OCI-LY1 (cell line): ENCODE measurements around the gene ANKS1A.

Source experiments
- H2AFZ ChIP-seq: fragments of 200-600 bp; sonication (generic), shearing (Covaris generic); 2 replicates; pipeline ENCODE4 v1.6.0; 2014; ENCODE audit warnings: antibody characterized with exemption, mild to moderate bottlenecking, low read length
- H3F3A ChIP-seq: fragments of 200-600 bp; sonication (generic), shearing (Covaris generic); 2 replicates; pipeline ENCODE4 v1.6.0; 2014; ENCODE audit warnings: mild to moderate bottlenecking, antibody characterized with exemption, low read length, moderate library complexity; ENCODE audit not compliant: insufficient read depth
- H3K27ac ChIP-seq: fragments of 200-600 bp; sonication (generic); 2 replicates; pipeline ENCODE4 v1.5.1; 2014; ENCODE audit warnings: low read length, mixed run types, mild to moderate bottlenecking, low read depth; ENCODE audit not compliant: poor library complexity, severe bottlenecking
- H3K27me3 ChIP-seq: fragments of 200-600 bp; sonication (generic); 2 replicates; pipeline ENCODE4 v1.6.0; 2014; ENCODE audit warnings: antibody characterized with exemption, mild to moderate bottlenecking, low read length, moderate library complexity; ENCODE audit not compliant: insufficient read depth
- H3K36me3 ChIP-seq: fragments of 200-600 bp; sonication (generic); 2 replicates; pipeline ENCODE4 v1.6.1; 2014; ENCODE audit warnings: mild to moderate bottlenecking, antibody characterized with exemption, low read length, moderate library complexity, mixed read lengths; ENCODE audit not compliant: insufficient read depth
- H3K4me1 ChIP-seq: fragments of 200-600 bp; sonication (generic); 2 replicates; pipeline ENCODE4 v1.5.1; 2014; ENCODE audit warnings: mild to moderate bottlenecking, low read length, moderate library complexity; ENCODE audit not compliant: insufficient read depth, severe bottlenecking
- H3K4me2 ChIP-seq: fragments of 200-600 bp; sonication (generic), shearing (Covaris generic); 2 replicates; pipeline ENCODE4 v1.6.1; 2014; ENCODE audit warnings: low read length
- H3K4me3 ChIP-seq: fragments of 200-600 bp; sonication (generic); 2 replicates; pipeline ENCODE4 v1.5.1; 2014; ENCODE audit warnings: low read length, low read depth, mild to moderate bottlenecking, mixed read lengths; ENCODE audit not compliant: poor library complexity, severe bottlenecking
- H3K79me2 ChIP-seq: fragments of 200-600 bp; shearing (Covaris generic); 2 replicates; pipeline ENCODE4 v1.6.1; 2016; ENCODE audit warnings: mixed run types, low read length, mixed read lengths; ENCODE audit not compliant: insufficient read depth
- H3K9ac ChIP-seq: fragments of 200-600 bp; sonication (generic), shearing (Covaris generic); 2 replicates; pipeline ENCODE4 v1.6.1; 2014; ENCODE audit warnings: mild to moderate bottlenecking, low read length, mixed read lengths
- H3K9me2 ChIP-seq: fragments of 200-600 bp; sonication (generic), shearing (Covaris generic); 2 replicates; pipeline ENCODE4 v1.6.1; 2014; ENCODE audit warnings: low read depth, mild to moderate bottlenecking, low read length, mixed read lengths
- H3K9me3 ChIP-seq: fragments of 200-600 bp; shearing (Covaris generic); 2 replicates; pipeline ENCODE4 v1.6.1; 2014; ENCODE audit warnings: low read length, mixed read lengths
- H4K20me1 ChIP-seq: fragments of 200-600 bp; sonication (generic), shearing (Covaris generic); 2 replicates; pipeline ENCODE4 v1.6.0; 2016; ENCODE audit warnings: mild to moderate bottlenecking, low read length; ENCODE audit not compliant: insufficient read depth
- EZH2 ChIP-seq: fragments of 200-600 bp; sonication (generic), shearing (Covaris generic); IDR thresholded peaks from 2 replicates; pipeline ENCODE4 v1.8.0; 2017; ENCODE audit warnings: borderline replicate concordance, mixed run types, mild to moderate bottlenecking, antibody characterized with exemption, low read length, moderate library complexity, mixed read lengths
- TF ChIP-seq, protein P1 (sequence below): fragments of 200-600 bp; sonication (generic), shearing (Covaris generic); IDR thresholded peaks from 2 replicates; pipeline ENCODE4 v1.5.1; 2017; ENCODE audit warnings: mild to moderate bottlenecking, antibody characterized with exemption, low read length, moderate library complexity, mixed read lengths

Gene ANKS1A

DNA sequence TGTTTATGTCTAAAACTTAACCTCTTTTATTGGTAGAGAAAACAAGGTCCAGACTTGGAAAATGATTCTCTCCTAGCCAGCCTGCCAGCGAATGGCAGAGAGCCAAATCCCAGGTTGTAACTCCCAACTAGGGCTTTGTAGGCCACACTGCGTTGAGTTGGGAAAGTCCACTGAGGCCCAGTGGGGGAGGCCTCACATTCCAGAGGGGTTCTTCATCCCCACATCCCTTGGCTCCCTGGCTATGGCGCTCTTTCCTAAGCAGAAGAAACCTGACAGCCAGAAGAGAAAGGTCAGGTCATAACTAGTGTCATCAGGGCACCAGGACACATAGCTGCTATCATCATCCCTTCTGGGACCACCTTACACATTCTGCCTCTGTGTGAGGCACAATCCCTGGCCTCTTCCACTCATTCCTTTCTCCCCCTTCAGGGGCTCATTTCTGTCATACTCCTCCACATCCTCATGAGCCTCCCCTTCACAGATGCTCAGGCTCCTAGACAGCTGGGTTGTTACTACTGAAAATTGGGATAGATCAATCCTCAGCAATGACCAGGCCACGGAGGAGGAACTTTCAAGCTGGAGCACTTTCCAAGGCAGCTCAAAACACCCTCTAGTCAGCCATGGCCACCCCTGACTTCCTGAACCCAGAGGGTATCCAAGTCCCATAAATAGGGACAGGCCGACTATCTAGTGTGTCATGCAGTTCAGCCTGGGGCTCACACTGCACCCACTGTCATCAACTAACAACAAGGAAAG, 203.5 kb downstream of the ANKS1A start:
- Histone ChIP-seq H3K9me2 (no peaks in the 10 kb centered on the region), H3K79me2 (no peaks in the 10 kb centered on the region), H3K9ac (no peak overlapping the region), H2AFZ (no peak overlapping the region), H3F3A (no peaks in the 10 kb centered on the region), H3K27ac (no peak overlapping the region), H3K4me3 (no peak overlapping the region), H3K36me3 (no peaks in the 10 kb centered on the region), H3K9me3 (no peaks in the 10 kb centered on the region), H3K4me1 (no peaks in the 10 kb centered on the region), H4K20me1 (no peaks in the 10 kb centered on the region), H3K4me2 (no peak overlapping the region), H3K27me3 (no peaks in the 10 kb centered on the region)
- no peak for TF ChIP-seq EZH2
- TF ChIP-seq, protein P1, sequence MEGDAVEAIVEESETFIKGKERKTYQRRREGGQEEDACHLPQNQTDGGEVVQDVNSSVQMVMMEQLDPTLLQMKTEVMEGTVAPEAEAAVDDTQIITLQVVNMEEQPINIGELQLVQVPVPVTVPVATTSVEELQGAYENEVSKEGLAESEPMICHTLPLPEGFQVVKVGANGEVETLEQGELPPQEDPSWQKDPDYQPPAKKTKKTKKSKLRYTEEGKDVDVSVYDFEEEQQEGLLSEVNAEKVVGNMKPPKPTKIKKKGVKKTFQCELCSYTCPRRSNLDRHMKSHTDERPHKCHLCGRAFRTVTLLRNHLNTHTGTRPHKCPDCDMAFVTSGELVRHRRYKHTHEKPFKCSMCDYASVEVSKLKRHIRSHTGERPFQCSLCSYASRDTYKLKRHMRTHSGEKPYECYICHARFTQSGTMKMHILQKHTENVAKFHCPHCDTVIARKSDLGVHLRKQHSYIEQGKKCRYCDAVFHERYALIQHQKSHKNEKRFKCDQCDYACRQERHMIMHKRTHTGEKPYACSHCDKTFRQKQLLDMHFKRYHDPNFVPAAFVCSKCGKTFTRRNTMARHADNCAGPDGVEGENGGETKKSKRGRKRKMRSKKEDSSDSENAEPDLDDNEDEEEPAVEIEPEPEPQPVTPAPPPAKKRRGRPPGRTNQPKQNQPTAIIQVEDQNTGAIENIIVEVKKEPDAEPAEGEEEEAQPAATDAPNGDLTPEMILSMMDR = no peak

- no peaks in the 10 kb centered on the region for H3K79me2 ChIP-seq
- H3K4me3 ChIP-seq = no peak overlapping the region
- TF ChIP-seq EZH2 = no peak
- TF ChIP-seq, protein P1 = no peak
- H3K9me3 ChIP-seq = no peaks in the 10 kb centered on the region
- no peaks in the 10 kb centered on the region for H3K36me3 ChIP-seq
- H3K9me2 ChIP-seq = no peaks in the 10 kb centered on the region
- no peaks in the 10 kb centered on the region for H3K27me3 ChIP-seq
- no peaks in the 10 kb centered on the region for H3F3A ChIP-seq
- no peak overlapping the region for H3K9ac ChIP-seq
- H3K27ac ChIP-seq = no peak overlapping the region
- no peaks in the 10 kb centered on the region for H4K20me1 ChIP-seq
- no peak overlapping the region for H3K4me2 ChIP-seq
- H3K4me1 ChIP-seq = no peaks in the 10 kb centered on the region
- no peak overlapping the region for H2AFZ ChIP-seq
Measured at GRCh38 chr6:35093118-35093445, 204.0 kb downstream of the ANKS1A start.

DNA sequence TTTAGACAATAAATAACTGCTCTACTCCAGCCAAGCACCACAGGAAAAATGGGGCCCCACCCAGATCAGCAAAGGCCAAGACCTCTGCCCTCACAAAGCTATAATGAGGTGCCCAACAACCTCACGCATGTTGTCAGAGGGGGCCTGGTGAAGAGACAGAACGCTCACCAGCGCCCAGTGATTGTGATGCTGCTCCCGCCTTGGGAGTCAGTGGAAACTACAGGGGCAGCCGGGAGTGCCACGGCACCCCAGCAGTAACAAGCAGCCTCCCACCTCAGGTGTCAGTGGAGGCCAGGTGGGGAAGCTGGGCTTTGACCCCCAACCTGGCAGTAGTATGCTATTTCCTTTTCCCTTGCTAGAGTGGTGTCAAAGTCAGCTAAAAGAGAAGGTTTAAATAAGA, 204.7 kb downstream of the ANKS1A start:
- TF ChIP-seq EZH2 = no peak
- TF ChIP-seq, protein P1 = no peak
- Histone ChIP-seq H3K9me2 (no peaks in the 10 kb centered on the region), H3K9ac (no peak overlapping the region), H3K27ac (no peak overlapping the region), H3K4me2 (no peak overlapping the region), H3K4me3 (no peak overlapping the region), H3K79me2 (no peaks in the 10 kb centered on the region), H3F3A (no peaks in the 10 kb centered on the region), H3K27me3 (no peaks in the 10 kb centered on the region), H3K36me3 (no peaks in the 10 kb centered on the region), H2AFZ (no peak overlapping the region), H4K20me1 (no peaks in the 10 kb centered on the region), H3K4me1 (no peaks in the 10 kb centered on the region), H3K9me3 (no peaks in the 10 kb centered on the region)
